Occipital lobe (tissue), 2 donors: ENCODE measurements around the gene PIGO. TPM values are rescaled to one million over a fixed set of nuclear protein-coding genes. Genes with fewer than 3 reads are reported as not detected.
A peak's percentile ranks its signal among the peaks of the same experiment; 100 is the strongest.

Source experiments
- DNase-seq: peaks from one replicate; lab custom pipeline; 2025; lab: John Stamatoyannopoulos, UW
- total RNA-seq: library from RNA; depleted of rRNA; stranded (reverse); fragments of >200 nt; gene quantifications from one replicate; pipeline ENCODE4 v1.2.3, GENCODE V29; 2014

The PIGO gene
- total RNA-seq, result 9.4 TPM

GRCh38 chr9:35096035-35096849 is at the start of gene PIGO:
TSS of gene PIGO (minus strand) at chr9:35096591. CDS start at chr9:35095565, 1,026 bp downstream.
- DNase-seq, result peak; percentile 74

GRCh38 chr9:35142037-35142436 is 45.6 kb upstream of the PIGO start:
- no peak for DNase-seq

- no peak for DNase-seq
These were observed 43.7 kb upstream of the PIGO start for GRCh38 chr9:35140093-35140492.

GRCh38 chr9:35136866-35137265 is 40.5 kb upstream of the PIGO start:
- no peak for DNase-seq

- DNase-seq, result no peak
These were observed 39.6 kb upstream of the PIGO start for GRCh38 chr9:35135988-35136387.

GRCh38 chr9:35134920-35135319 is 38.5 kb upstream of the PIGO start:
- DNase-seq, result no peak

GRCh38 chr9:35116898-35117551 is 20.6 kb upstream of the PIGO start:
- peak; percentile 85 for DNase-seq

GRCh38 chr9:35116539-35116897 is 20.1 kb upstream of the PIGO start:
- no peak for DNase-seq

GRCh38 chr9:35115680-35116538 is 19.5 kb upstream of the PIGO start, which contains the start of gene ATOSB:
TSS of gene ATOSB (minus strand) at chr9:35115862. CDS start at chr9:35108274, 7,588 bp downstream.
- DNase-seq, result peak; percentile 88

GRCh38 chr9:35114840-35115628 is 18.6 kb upstream of the PIGO start:
- peak; percentile 18 for DNase-seq

- peak; percentile 53 for DNase-seq
These were observed 17.9 kb upstream of the PIGO start for GRCh38 chr9:35114113-35114839.

- peak; percentile 12 for DNase-seq
These were observed 16.0 kb upstream of the PIGO start for GRCh38 chr9:35112257-35113020.

- peak; percentile 99 for DNase-seq
These were observed 14.9 kb upstream of the PIGO start for GRCh38 chr9:35111001-35111933.

- DNase-seq, result peak; percentile 42
These were observed 14.0 kb upstream of the PIGO start for GRCh38 chr9:35110327-35110761.

GRCh38 chr9:35108946-35109575 is 12.7 kb upstream of the PIGO start:
- no peak for DNase-seq

- no peak for DNase-seq
These were observed 12.1 kb upstream of the PIGO start for GRCh38 chr9:35108461-35108860.

GRCh38 chr9:35107297-35108290 is 11.2 kb upstream of the PIGO start:
- DNase-seq, result no peak
